HG03575 (cell line): ENCODE data around the gene NFKB1.
A peak's percentile ranks its signal among the peaks of the same experiment; 100 is the strongest.
"Not testable (repeated sequence)": the region's sequence is repeated elsewhere in the genome, so short reads cannot be mapped to it uniquely, and the experiment has no call there.

ENCODE experiments used
- ATAC-seq: cut with Tn5 transposase; IDR thresholded peaks from one replicate; pipeline ENCODE4 v1.9.1; 2021; ENCODE audit not compliant: unreplicated experiment, insufficient number of reproducible peaks, low FRiP score; ENCODE audit errors: extremely low read depth

The NFKB1 gene

DNA sequence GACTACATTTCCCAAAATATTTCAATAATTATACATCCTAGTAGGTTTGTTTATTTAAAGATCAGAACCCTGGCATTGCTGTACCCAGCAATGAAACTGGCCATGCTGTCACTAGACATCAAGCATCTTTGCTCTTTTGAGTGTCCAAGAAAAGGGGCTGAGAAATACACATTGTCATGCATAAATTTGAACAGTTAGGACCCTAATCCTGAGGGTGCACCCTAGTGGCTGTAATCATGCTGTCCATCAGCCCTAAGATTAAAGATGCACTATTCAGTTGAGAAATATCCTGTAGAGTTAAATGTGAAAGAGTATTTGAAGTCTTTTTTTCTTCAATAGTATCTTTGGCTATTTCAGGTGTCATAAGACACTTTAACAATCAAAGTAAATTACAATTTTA is 108.8 kb downstream of the NFKB1 start:
- ATAC-seq = no peak

DNA sequence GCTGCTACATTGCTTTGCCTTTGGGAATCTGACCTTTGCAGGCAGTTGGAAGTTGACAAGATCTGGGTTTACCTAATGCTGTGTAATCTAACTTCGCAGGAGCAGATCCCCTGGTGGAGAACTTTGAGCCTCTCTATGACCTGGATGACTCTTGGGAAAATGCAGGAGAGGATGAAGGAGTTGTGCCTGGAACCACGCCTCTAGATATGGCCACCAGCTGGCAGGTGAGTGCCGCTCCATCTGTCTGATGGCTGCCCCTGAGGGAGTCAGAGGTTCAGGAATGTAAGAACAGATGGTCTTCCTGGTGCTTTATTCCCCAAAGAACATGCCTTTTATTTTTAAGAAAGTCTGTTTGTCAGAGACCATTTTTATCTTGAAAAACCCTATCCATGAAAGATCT is 109.3 kb downstream of the NFKB1 start:
- ATAC-seq = no peak

DNA sequence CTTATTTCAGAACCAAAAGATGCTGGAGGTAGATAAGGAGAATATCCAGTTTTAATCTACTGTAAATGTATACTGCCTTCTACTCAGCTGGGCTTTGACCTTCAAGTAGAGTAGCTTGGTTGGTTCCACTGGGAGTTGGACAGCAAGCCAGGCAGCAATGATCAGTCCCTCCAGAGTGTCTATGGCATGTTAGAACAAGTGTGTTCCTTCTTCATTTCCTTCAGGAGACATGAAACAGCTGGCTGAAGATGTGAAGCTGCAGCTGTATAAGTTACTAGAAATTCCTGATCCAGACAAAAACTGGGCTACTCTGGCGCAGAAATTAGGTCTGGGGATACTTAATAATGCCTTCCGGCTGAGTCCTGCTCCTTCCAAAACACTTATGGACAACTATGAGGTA is 111.1 kb downstream of the NFKB1 start:
- ATAC-seq = no peak

DNA sequence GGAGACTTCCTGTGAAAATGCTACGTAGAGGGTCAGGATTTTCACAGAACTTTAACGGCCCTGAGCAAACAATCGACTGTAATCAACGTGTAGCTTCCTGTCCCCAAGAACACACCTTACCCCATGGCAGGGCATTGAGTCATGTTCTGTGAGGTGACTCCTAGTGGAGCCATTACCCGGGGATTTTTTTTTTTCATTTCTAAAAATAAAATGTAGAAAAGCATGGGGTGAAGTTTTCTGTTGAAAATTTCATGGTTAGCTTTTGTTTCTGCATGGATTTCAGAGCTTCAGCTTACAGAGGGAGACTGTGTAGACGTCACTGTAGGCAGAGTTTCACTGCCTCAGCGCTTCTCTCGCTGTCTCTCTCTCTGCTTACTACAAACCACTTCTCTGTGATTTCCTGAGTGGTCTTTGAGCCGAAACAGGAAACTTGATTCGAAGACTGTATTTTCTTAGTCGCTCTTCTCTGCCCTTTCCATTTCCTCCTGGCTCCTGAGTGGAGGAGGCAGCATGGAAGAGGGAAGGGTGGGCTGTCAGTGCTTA is 111.7 kb downstream of the NFKB1 start:
- ATAC-seq = no peak

DNA sequence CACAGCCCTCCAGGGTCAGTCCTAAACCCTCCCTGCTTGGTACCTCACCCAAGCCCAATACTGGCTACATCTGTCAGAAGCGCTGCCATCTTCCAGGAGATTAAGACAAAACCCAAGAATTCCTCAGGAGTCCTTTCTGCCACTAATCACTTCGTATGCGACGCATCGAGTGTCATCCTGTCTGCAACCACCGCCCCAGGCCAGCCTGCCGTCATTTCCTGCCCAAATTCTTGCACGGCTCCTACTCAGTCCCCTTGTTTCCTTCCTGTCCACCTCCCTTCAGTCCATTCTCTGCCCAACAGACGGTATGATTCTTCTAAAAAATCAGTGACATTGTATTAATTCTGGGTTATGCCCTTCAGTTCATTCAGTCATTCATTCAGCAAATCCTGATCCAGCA is 113.6 kb downstream of the NFKB1 start:
- no peak for ATAC-seq

DNA sequence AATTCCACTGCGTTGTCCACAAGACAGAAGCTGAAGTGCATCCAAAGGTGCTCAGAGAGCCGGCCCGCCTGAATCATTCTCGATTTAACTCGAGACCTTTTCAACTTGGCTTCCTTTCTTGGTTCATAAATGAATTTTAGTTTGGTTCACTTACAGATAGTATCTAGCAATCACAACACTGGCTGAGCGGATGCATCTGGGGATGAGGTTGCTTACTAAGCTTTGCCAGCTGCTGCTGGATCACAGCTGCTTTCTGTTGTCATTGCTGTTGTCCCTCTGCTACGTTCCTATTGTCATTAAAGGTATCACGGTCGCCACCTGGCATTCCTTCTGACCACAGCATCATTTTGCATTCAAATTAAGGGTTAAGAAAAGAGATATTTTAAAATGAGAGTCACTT is 115.5 kb downstream of the NFKB1 start:
- no peak for ATAC-seq

DNA sequence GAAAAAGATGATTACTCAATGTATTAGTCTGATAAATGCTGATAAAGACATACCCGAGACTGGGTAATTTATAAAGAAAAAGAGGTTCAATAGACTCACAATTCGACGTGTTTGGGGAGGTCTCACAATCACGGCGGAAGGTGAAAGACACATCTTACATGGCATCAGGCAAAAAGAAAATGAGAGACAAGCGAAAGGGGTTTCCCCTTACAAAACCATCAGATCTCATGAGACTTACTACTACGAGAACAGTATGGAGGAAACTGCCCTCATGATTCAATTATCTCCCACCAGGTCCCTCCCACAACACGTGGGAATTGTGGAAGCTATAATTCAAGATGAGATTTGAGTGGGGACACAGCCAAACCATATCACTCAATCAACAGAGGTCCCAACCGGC is 117.9 kb downstream of the NFKB1 start:
- ATAC-seq = not testable (repeated sequence)

DNA sequence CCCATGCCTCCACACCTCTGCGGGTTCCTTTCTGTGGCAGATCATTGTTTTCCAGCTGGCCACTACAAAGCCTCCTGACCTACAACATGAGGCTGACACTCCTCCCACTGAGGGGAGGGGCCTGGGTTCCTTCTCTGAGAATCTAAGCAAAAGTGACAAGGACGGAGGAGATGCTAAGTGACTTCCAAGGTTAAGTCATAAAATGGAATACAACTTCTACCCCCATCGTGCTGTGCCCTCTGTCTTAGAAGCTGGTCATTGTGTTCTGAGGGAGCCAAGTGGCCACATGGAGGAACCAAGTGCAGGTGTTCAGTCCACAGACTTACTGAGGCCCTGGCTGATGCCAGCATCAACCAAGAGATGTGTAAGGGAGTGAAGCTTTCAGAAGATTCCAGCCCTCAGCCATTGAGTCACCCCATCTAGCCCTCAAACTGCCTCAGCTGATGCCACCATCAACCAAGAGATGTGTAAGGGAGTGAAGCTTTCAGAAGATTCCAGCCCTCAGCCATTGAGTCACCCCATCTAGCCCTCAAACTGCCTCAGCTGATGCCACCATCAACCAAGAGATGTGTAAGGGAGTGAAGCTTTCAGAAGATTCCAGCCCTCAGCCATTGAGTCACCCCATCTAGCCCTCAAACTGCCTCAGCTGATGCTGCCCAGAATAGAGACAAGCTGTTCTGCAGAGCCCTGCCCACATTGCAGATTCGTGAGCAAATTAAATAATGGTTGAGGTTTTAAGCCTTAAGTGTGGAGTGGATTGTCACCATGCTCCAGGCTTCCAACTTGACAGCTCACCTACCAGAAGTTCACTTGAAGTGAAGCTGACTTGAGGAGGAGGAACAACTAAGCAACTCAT is 118.8 kb downstream of the NFKB1 start:
- not testable (repeated sequence) for ATAC-seq

DNA sequence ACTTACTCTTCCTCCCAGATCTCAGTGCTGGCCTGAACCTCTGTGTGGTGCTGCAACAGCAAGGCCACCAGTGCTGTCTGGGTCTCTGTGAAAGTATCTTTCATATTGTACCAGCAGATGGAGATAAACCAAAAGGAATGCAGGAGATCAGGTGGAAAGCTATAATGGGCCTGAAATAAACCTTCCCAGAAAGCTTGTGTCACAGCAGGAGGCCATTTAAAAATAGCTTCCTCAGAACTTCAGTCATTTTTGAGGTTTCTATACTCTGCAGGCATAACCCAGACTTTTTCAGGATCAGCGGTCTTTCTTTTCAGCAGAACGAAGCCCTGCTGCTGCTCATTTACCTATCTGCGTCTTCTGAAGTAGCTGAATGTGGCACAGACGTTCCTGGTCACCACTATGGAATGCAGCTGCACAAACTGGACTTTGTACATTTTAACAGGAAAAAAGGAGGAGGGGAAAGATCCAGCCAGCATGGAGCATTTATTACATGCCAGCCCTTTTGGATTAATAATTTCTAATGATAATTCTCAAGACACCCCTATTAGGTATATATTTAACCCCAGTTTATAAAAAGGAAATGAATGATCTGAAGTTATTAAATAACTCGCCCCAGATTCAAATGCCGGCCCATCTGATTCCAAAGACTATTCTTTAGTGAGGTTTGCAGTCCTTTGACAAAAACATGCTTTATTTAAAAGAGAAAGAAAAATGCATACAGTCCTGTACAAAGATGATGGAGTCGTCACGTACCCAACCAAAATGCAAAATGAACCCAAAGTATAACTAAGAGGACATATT is 119.7 kb downstream of the NFKB1 start:
- ATAC-seq = no peak

DNA sequence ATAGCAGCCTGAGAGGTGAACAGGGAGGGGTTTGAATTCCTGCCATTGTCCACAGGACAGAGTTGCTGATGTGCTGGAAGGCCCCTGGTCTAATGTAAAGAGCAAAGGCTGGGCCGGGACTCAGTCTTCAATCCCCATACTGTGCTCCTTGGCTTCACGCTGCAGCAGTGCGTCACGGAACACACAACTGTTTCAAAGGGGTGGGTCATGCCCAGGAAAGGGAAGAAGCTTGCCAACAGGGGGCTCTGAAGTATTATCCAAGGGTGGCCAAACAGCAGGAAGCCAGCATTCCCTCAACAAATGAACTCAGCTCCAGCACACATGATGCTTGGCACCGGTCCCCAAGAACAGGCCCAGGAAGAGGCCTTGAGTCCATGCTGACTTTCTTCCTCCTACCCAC is 122.5 kb downstream of the NFKB1 start:
- ATAC-seq = no peak

DNA sequence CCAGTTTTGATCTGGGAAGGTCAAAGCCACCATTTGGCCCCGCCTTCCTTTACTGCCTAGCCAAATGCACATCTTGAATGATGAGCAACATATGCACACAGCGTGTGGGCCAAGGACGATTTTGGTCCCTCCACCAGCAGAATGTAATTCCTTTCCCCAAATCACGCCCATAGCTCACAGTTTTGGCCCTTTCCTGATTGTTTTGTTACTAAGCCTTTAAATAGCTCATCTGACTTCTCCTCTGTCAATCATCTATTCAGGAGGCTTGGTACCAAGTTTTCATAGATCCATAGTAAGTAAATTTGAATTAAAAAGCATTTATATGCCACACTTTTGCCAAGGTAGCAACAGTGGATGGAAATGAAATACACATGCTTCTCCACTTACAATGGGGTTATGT is 123.3 kb downstream of the NFKB1 start:
- ATAC-seq = no peak

DNA sequence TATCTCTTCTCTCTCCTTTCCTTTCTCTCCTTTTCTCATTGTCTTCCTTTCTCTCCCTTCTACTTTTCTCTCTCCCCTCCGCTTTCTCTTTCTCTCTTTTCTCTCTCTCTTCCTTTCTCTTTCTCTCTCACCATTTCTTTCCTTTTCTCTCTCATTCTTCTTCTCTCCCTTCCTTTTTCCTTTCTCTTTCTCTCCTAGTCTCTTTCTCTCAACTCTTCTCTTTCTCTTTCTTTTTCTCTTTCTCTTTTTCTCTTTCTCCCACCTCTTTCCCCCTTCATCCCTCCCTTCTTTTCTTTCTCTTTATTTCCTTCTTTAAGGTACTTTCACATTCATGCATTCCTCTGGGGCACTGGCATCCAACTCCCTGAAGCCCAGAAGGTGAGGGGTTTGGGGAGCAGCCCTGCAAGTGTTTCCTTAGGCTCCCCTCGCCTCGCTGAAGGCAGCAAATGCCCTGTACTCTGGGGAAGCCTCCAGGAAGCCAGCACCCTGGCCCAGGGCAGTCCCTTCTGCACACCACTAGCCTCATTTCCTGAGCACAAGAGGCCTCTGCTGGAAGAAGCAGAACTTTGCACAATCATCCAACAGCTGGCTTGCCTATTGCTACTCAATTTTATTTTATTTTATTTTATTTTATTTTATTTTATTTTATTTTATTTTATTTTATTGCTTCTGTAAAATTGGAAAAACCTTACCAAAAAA is 124.2 kb downstream of the NFKB1 start:
- ATAC-seq = peak; percentile 63

DNA sequence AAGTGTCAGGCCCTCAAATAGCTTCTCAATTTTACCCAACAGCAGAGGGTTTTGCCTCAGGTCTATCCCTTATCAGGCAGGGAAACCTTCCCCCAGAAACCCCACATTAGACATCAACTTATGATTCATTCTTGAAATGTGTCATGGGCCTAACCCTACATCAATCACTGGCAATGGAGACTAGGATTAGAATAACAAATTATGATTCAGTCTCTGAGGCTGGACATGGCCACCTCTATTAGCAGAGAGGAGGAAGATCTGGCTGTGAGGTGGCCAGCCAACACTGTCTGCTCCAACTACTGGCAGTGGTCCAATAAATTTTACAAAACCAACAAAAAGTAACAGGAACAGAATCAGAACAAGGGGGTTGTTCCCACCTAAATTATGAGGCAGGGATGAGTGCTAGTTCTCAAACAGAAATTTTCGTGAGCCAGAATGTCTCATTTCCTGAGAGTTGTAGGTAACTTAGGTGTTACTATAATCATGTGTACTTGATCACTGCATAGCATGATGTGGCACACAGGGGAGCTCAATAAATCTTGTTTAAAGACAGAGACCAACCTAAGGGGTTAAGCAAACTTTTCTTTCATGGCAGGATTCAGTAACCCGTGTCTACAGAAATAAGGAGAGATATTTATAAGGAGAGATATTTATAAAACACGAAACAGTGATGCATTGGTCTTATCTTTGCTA is 126.8 kb downstream of the NFKB1 start:
- ATAC-seq = no peak

DNA sequence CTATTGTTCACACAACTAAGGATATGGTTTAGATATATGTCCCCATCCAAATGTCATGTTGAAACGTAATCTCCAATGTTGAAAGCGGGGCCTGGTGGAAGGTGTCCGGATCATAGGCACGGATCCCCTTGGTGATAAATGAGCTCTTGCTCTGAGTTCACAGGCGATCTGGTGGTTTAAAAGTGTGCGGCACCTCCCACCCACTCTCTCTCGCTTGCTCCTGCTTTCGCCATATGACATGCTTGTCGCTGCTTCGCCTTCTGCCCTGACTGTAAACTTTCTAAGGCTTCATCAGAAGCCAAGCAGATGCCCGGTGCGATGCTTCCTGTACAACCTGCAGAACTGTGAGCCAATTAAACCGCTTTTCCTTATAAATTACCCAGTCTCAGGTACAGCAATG is 128.5 kb downstream of the NFKB1 start:
- no peak for ATAC-seq

DNA sequence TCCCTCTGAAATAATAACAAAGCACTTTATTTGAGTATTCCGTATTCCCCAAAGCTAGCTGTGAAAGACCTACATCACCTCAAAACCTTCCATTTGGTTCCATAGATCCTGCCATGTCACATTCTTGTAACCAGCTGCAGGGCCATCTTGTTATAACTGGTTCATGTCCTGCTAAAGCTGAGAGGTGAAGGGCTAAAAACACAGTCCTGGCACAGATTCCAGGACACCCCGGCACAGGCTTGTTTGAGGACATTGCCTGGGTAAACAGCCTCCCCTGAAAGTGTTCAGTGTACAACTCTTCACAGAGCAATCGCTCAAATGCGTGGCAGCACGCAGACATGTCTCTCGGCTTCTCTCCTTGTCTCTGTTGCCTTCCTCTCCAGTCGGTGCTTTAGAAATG is 130.5 kb downstream of the NFKB1 start:
- no peak for ATAC-seq

DNA sequence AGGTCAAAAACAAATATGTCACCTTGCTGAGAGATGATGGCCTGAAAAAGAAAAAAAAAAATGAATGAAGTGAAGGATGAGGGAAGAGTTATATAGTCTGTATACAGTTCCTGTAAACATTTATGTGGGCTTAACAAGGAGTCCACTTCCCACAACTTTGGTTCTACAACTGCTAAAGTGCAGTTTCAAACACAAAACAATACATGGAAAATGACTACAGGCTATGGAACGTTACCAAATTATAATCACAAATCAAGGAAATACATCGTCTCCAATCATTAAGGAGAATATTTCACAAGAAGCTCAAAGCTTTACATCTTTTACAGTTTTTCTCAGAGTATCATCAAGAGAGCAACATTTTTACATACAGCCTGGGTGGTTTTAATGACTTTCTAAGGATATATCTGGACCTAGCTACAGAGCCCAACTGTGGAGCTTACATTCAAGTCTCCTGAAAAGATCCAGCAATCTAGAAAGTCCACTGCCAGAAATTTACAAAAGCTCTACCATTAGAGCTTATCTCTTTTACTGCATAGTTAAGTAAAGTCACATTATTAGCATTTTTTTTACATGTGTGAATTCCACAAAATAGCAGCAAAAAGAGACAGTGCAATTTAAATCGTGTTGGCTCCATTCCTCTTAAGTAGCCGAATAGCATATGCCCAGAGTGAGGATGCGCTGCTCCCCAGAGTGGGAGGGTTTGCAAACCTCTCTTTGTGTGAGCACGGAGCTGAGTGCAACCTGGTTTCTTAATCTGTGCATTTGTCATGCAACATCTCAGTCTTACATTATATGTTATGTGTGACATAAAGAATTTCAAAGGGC is 131.3 kb downstream of the NFKB1 start:
- no peak for ATAC-seq

DNA sequence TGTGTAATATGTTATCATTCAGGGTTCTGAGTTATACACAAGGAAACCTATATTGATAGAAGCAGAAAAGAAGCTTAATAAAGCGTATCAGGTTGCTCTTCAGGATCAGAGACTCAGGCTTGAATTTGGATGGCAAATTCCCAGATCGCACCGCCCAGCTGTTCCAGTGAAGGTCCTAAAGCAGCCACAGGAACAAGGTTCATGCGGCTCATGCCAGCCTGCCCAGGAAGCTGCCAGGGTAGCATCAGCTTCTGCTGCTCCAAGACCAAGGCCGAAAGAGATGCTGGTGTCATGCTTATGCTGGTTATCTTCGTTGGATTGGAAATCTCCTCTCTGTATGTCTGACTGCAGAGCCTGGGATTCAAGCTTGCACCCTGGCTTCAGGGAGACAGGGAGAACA is 131.9 kb downstream of the NFKB1 start:
- no peak for ATAC-seq

DNA sequence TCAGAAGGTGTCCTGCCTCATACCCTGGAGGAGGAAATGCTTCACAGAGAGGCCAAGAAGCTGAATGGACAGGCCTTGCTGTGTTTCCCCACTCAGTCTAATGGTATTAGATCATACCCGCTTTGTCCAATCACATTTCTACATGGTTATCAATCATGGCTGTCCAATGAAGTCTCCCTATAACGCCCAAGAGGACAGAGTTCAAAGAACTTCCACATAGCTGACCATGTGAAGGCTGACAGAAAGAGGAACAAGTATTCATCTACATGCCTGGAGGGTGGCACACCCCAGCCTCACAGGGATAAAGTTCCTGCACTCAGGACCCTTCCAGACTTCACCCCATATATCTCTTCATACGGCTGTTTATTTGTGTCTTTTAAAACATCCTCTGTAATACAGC is 136.2 kb downstream of the NFKB1 start:
- ATAC-seq = no peak
